ENCODE data around the gene TBATA.

- TF ChIP-seq CTCF (IDR thresholded peaks at IDR 0.05), result no peak
- no peak for TF ChIP-seq ZFX (IDR thresholded peaks at IDR 0.05; ENCODE audit: borderline replicate concordance)
These were observed 3.0 kb downstream of the TBATA start for GRCh38 chr10:70782086-70782745.

All from 22Rv1 (cell line).